ENCODE measurements around the gene FOXP1. TPM values are rescaled to one million over a fixed set of nuclear protein-coding genes. Genes with fewer than 3 reads are reported as not detected.

The FOXP1 gene
- total RNA-seq, 4 donors from 2014 or later, result 181 to 225 (median 205) TPM

- 85% methylated on average over 10 of the region's 10 CpGs for WGBS
- DNase-seq (ENCODE audit: extremely low spot score), result no peak
- peak overlapping the region in 3 of 4 donors; percentile 11 to 89 (median 87) for H3K27ac ChIP-seq (replicated peaks in 1 of 4)
- intact Hi-C loops (cut with DNase I), result no loop called here
- H3K27me3 ChIP-seq, result no peaks in the 10 kb centered on the region
- TF ChIP-seq EP300 (IDR thresholded peaks at IDR 0.05) (no peak), CTCF (IDR thresholded peaks at IDR 0.05) (no peak), POLR2AphosphoS5 (IDR thresholded peaks at IDR 0.05) (no peak), POLR2A (IDR thresholded peaks at IDR 0.05; ENCODE audit: low read depth) (no peak)
- H3K4me1 ChIP-seq, result peaks cover 57 to 90% (median 78%) of the 10 kb centered on the region in 4 donors
- H3K9me3 ChIP-seq, result no peaks in the 10 kb centered on the region
- no peaks in the 10 kb centered on the region for H3K36me3 ChIP-seq
- H3K4me3 ChIP-seq, result no peak overlapping the region
Measured at GRCh38 chr3:71206305-71207165, 377.0 kb downstream of the FOXP1 start.

- H3K36me3 ChIP-seq, result no peaks in the 10 kb centered on the region
- no peaks in the 10 kb centered on the region for H3K9me3 ChIP-seq
- TF ChIP-seq POLR2AphosphoS5 (IDR thresholded peaks at IDR 0.05) (no peak), CTCF (IDR thresholded peaks at IDR 0.05) (no peak), POLR2A (IDR thresholded peaks at IDR 0.05; ENCODE audit: low read depth) (no peak), EP300 (IDR thresholded peaks at IDR 0.05) (no peak)
- H3K4me1 ChIP-seq, result peaks cover 39 to 83% (median 61%) of the 10 kb centered on the region in 4 donors
- DNase-seq (ENCODE audit: extremely low spot score), result no peak
- no peaks in the 10 kb centered on the region for H3K27me3 ChIP-seq
- intact Hi-C loops (cut with DNase I), result no loop called here
- 68% methylated on average over 4 of the region's 4 CpGs for WGBS
- H3K4me3 ChIP-seq, result no peak overlapping the region
- H3K27ac ChIP-seq (replicated peaks in 1 of 4), result peak overlapping the region in 3 of 4 donors; percentile 53 to 70 (median 65)
Measured at GRCh38 chr3:71203727-71204488, 379.6 kb downstream of the FOXP1 start.

- DNase-seq (ENCODE audit: extremely low spot score), result no peak
- H3K4me3 ChIP-seq, result no peak overlapping the region
- no peaks in the 10 kb centered on the region for H3K27me3 ChIP-seq
- intact Hi-C loops (cut with DNase I), result no loop called here
- 43% methylated on average over 5 of the region's 5 CpGs for WGBS
- H3K9me3 ChIP-seq, result no peaks in the 10 kb centered on the region
- H3K4me1 ChIP-seq, result peaks cover 38 to 74% (median 52%) of the 10 kb centered on the region in 4 donors
- no peak for TF ChIP-seq CTCF (IDR thresholded peaks at IDR 0.05)
- no peak for TF ChIP-seq POLR2A (IDR thresholded peaks at IDR 0.05; ENCODE audit: low read depth)
- no peak for TF ChIP-seq POLR2AphosphoS5 (IDR thresholded peaks at IDR 0.05)
- TF ChIP-seq EP300 (IDR thresholded peaks at IDR 0.05), result no peak
- H3K27ac ChIP-seq (replicated peaks in 1 of 4), result peak overlapping the region; percentile 53 to 70 (median 62)
- peaks cover 0 to 2% (median 0%) of the 10 kb centered on the region in 4 donors for H3K36me3 ChIP-seq
Measured at GRCh38 chr3:71202848-71203533, 380.5 kb downstream of the FOXP1 start.

DNA sequence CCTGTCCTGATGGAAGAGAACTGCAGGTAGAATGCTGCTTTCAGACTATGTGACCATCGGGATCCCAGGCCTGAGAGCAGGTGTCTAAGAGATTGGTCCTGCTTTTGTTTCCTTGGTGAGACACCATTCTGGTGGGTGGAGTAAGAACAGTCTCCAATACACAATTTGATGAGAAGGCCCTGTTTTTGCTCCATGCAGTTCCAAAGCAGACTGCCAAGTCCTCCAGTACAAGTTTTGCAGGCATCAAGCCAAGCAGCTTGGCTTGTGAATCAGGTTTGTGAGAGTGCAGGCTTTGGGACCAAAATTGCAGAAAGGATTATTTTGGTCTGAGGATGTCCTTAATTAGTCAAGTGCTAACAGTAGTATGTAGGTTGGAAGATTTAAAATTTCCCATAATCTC, 381.6 kb downstream of the FOXP1 start:
- H3K4me1 ChIP-seq, result peaks cover 31 to 65% (median 45%) of the 10 kb centered on the region in 4 donors
- H3K9me3 ChIP-seq, result no peaks in the 10 kb centered on the region
- TF ChIP-seq CTCF (IDR thresholded peaks at IDR 0.05) (no peak), POLR2AphosphoS5 (IDR thresholded peaks at IDR 0.05) (peak; percentile 31 to 34), EP300 (IDR thresholded peaks at IDR 0.05) (no peak), POLR2A (IDR thresholded peaks at IDR 0.05; ENCODE audit: low read depth) (no peak)
- peak overlapping the region; percentile 53 to 70 (median 62) for H3K27ac ChIP-seq (replicated peaks in 1 of 4)
- 8% methylated on average over 1 of the region's 1 CpG for WGBS
- H3K27me3 ChIP-seq, result no peaks in the 10 kb centered on the region
- no peak overlapping the region for H3K4me3 ChIP-seq
- peaks cover 0 to 5% (median 0%) of the 10 kb centered on the region in 4 donors for H3K36me3 ChIP-seq
- intact Hi-C loops (cut with DNase I), result no loop called here
- peak; percentile 93 for DNase-seq (ENCODE audit: extremely low spot score)

Data from esophagus muscularis mucosa (tissue), 4 donors.